ENCODE data around the gene EFCAB8.

EFCAB8 gene

GRCh38 chr20:32914031-32914430 is 55.3 kb downstream of the EFCAB8 start:
- H3K9ac ChIP-seq (ENCODE audit: low read length) = no peak overlapping the region
- no peak overlapping the region for H3K14ac ChIP-seq (ENCODE audit: low read length)
- no peak overlapping the region for H3K18ac ChIP-seq (ENCODE audit: low read length)
- no peak overlapping the region for H3K4me3 ChIP-seq (ENCODE audit: low read depth, low read length)
- H3K4me2 ChIP-seq (ENCODE audit: low read length) = no peak overlapping the region
- H3K79me2 ChIP-seq (ENCODE audit: control insufficient read depth, insufficient read depth, low read length, poor library complexity) = no peaks in the 10 kb centered on the region
- no peaks in the 10 kb centered on the region for H3K4me1 ChIP-seq (ENCODE audit: control insufficient read depth in 1 of 2, insufficient read depth in 2 of 2, low read length in 2 of 2)
- H3K9me3 ChIP-seq (ENCODE audit: insufficient read depth, low read depth, low read length) = peaks cover 6% of the 10 kb centered on the region
- no peak overlapping the region for H2BK12ac ChIP-seq (ENCODE audit: low read length)
- H2BK120ac ChIP-seq (ENCODE audit: insufficient read depth, low read length, poor library complexity) = no peak overlapping the region
- no peak overlapping the region for H3K4ac ChIP-seq (ENCODE audit: low read depth, low read length)
- no peak overlapping the region for H4K91ac ChIP-seq (ENCODE audit: low read depth, low read length)
- H2AK5ac ChIP-seq (ENCODE audit: low read length) = no peak overlapping the region
- no peaks in the 10 kb centered on the region for H3K27me3 ChIP-seq (ENCODE audit: insufficient read depth, low read length)
- no peak overlapping the region for H4K12ac ChIP-seq (ENCODE audit: low read depth, low read length)
- no peak overlapping the region for H4K8ac ChIP-seq (ENCODE audit: low read depth, low read length)
- no CpG with 5 or more reads among the region's 1 CpG for WGBS (ENCODE audit: extremely low coverage, insufficient coverage, insufficient read length)
- H2AFZ ChIP-seq (ENCODE audit: insufficient read depth, low read length, poor library complexity) = no peak overlapping the region
- H3K23ac ChIP-seq (ENCODE audit: low read length) = no peak overlapping the region
- no peak overlapping the region for H3K27ac ChIP-seq (ENCODE audit: low read depth, low read length)
- H3K79me1 ChIP-seq (ENCODE audit: low read length) = no peaks in the 10 kb centered on the region
- no peak overlapping the region for H2BK5ac ChIP-seq (ENCODE audit: low read depth, low read length, poor library complexity)
- no peaks in the 10 kb centered on the region for H3K36me3 ChIP-seq (ENCODE audit: control insufficient read depth in 1 of 2, insufficient read depth in 2 of 2, low read length in 2 of 2)
- no peak for DNase-seq

GRCh38 chr20:32917191-32917950 is 58.6 kb downstream of the EFCAB8 start:
- no peak overlapping the region for H4K12ac ChIP-seq (ENCODE audit: low read depth, low read length)

GRCh38 chr20:32918296-32918695 is 59.6 kb downstream of the EFCAB8 start:
- H2AK5ac ChIP-seq (ENCODE audit: low read length) = no peak overlapping the region
- WGBS (ENCODE audit: extremely low coverage, insufficient coverage, insufficient read length) = no CpG with 5 or more reads among the region's 12 CpGs
- no peaks in the 10 kb centered on the region for H3K79me2 ChIP-seq (ENCODE audit: control insufficient read depth, insufficient read depth, low read length, poor library complexity)
- H4K8ac ChIP-seq (ENCODE audit: low read depth, low read length) = no peak overlapping the region
- H2BK12ac ChIP-seq (ENCODE audit: low read length) = no peak overlapping the region
- H4K91ac ChIP-seq (ENCODE audit: low read depth, low read length) = no peak overlapping the region
- H3K27ac ChIP-seq (ENCODE audit: low read depth, low read length) = no peak overlapping the region
- H3K9ac ChIP-seq (ENCODE audit: low read length) = no peak overlapping the region
- H3K23ac ChIP-seq (ENCODE audit: low read length) = no peak overlapping the region
- DNase-seq = no peak
- no peaks in the 10 kb centered on the region for H3K4me1 ChIP-seq (ENCODE audit: control insufficient read depth in 1 of 2, insufficient read depth in 2 of 2, low read length in 2 of 2)
- no peak overlapping the region for H3K4me3 ChIP-seq (ENCODE audit: low read depth, low read length)
- no peak overlapping the region for H2BK120ac ChIP-seq (ENCODE audit: insufficient read depth, low read length, poor library complexity)
- no peaks in the 10 kb centered on the region for H3K27me3 ChIP-seq (ENCODE audit: insufficient read depth, low read length)
- H2BK5ac ChIP-seq (ENCODE audit: low read depth, low read length, poor library complexity) = no peak overlapping the region
- no peak overlapping the region for H3K18ac ChIP-seq (ENCODE audit: low read length)
- no peak overlapping the region for H3K4me2 ChIP-seq (ENCODE audit: low read length)
- no peak overlapping the region for H3K4ac ChIP-seq (ENCODE audit: low read depth, low read length)
- no peaks in the 10 kb centered on the region for H3K36me3 ChIP-seq (ENCODE audit: control insufficient read depth in 1 of 2, insufficient read depth in 2 of 2, low read length in 2 of 2)
- no peak overlapping the region for H4K12ac ChIP-seq (ENCODE audit: low read depth, low read length)
- H2AFZ ChIP-seq (ENCODE audit: insufficient read depth, low read length, poor library complexity) = no peak overlapping the region
- H3K9me3 ChIP-seq (ENCODE audit: insufficient read depth, low read depth, low read length) = peaks cover 6% of the 10 kb centered on the region
- no peak overlapping the region for H3K14ac ChIP-seq (ENCODE audit: low read length)
- H3K79me1 ChIP-seq (ENCODE audit: low read length) = no peaks in the 10 kb centered on the region

More at GRCh38 chr20:32917191-32917950, 58.6 kb downstream of the EFCAB8 start:
- H3K79me2 ChIP-seq (ENCODE audit: control insufficient read depth, insufficient read depth, low read length, poor library complexity) = no peaks in the 10 kb centered on the region
- no peak overlapping the region for H2BK5ac ChIP-seq (ENCODE audit: low read depth, low read length, poor library complexity)
- no peak overlapping the region for H3K4ac ChIP-seq (ENCODE audit: low read depth, low read length)
- H4K8ac ChIP-seq (ENCODE audit: low read depth, low read length) = no peak overlapping the region
- H3K4me3 ChIP-seq (ENCODE audit: low read depth, low read length) = no peak overlapping the region
- no peaks in the 10 kb centered on the region for H3K36me3 ChIP-seq (ENCODE audit: control insufficient read depth in 1 of 2, insufficient read depth in 2 of 2, low read length in 2 of 2)
- no peak overlapping the region for H3K9ac ChIP-seq (ENCODE audit: low read length)
- H2AK5ac ChIP-seq (ENCODE audit: low read length) = no peak overlapping the region
- no peak overlapping the region for H2BK120ac ChIP-seq (ENCODE audit: insufficient read depth, low read length, poor library complexity)
- no peaks in the 10 kb centered on the region for H3K79me1 ChIP-seq (ENCODE audit: low read length)
- H3K23ac ChIP-seq (ENCODE audit: low read length) = no peak overlapping the region
- H2BK12ac ChIP-seq (ENCODE audit: low read length) = no peak overlapping the region
- H3K14ac ChIP-seq (ENCODE audit: low read length) = no peak overlapping the region
- WGBS (ENCODE audit: extremely low coverage, insufficient coverage, insufficient read length) = no CpG with 5 or more reads among the region's 9 CpGs
- H2AFZ ChIP-seq (ENCODE audit: insufficient read depth, low read length, poor library complexity) = no peak overlapping the region
- H4K91ac ChIP-seq (ENCODE audit: low read depth, low read length) = no peak overlapping the region
- DNase-seq = no peak
- H3K27me3 ChIP-seq (ENCODE audit: insufficient read depth, low read length) = no peaks in the 10 kb centered on the region
- H3K18ac ChIP-seq (ENCODE audit: low read length) = no peak overlapping the region
- peaks cover 6% of the 10 kb centered on the region for H3K9me3 ChIP-seq (ENCODE audit: insufficient read depth, low read depth, low read length)
- no peak overlapping the region for H3K4me2 ChIP-seq (ENCODE audit: low read length)
- H3K4me1 ChIP-seq (ENCODE audit: control insufficient read depth in 1 of 2, insufficient read depth in 2 of 2, low read length in 2 of 2) = no peaks in the 10 kb centered on the region
- no peak overlapping the region for H3K27ac ChIP-seq (ENCODE audit: low read depth, low read length)

GRCh38 chr20:32918751-32919150 is 60.0 kb downstream of the EFCAB8 start:
- Histone ChIP-seq H4K12ac (ENCODE audit: low read depth, low read length) (no peak overlapping the region), H3K79me2 (ENCODE audit: control insufficient read depth, insufficient read depth, low read length, poor library complexity) (no peaks in the 10 kb centered on the region), H3K27ac (ENCODE audit: low read depth, low read length) (no peak overlapping the region), H3K9me3 (ENCODE audit: insufficient read depth, low read depth, low read length) (peaks cover 6% of the 10 kb centered on the region), H3K4me2 (ENCODE audit: low read length) (no peak overlapping the region), H3K36me3 (ENCODE audit: control insufficient read depth in 1 of 2, insufficient read depth in 2 of 2, low read length in 2 of 2) (no peaks in the 10 kb centered on the region), H3K4ac (ENCODE audit: low read depth, low read length) (no peak overlapping the region), H3K23ac (ENCODE audit: low read length) (no peak overlapping the region), H3K27me3 (ENCODE audit: insufficient read depth, low read length) (no peaks in the 10 kb centered on the region), H3K14ac (ENCODE audit: low read length) (no peak overlapping the region), H4K8ac (ENCODE audit: low read depth, low read length) (no peak overlapping the region), H2BK12ac (ENCODE audit: low read length) (no peak overlapping the region), H3K4me3 (ENCODE audit: low read depth, low read length) (no peak overlapping the region), H3K4me1 (ENCODE audit: control insufficient read depth in 1 of 2, insufficient read depth in 2 of 2, low read length in 2 of 2) (no peaks in the 10 kb centered on the region), H2AFZ (ENCODE audit: insufficient read depth, low read length, poor library complexity) (no peak overlapping the region), H3K79me1 (ENCODE audit: low read length) (no peaks in the 10 kb centered on the region), H2AK5ac (ENCODE audit: low read length) (no peak overlapping the region), H4K91ac (ENCODE audit: low read depth, low read length) (no peak overlapping the region), H2BK5ac (ENCODE audit: low read depth, low read length, poor library complexity) (no peak overlapping the region), H3K18ac (ENCODE audit: low read length) (no peak overlapping the region), H2BK120ac (ENCODE audit: insufficient read depth, low read length, poor library complexity) (no peak overlapping the region), H3K9ac (ENCODE audit: low read length) (no peak overlapping the region)
- WGBS (ENCODE audit: extremely low coverage, insufficient coverage, insufficient read length) = no CpG with 5 or more reads among the region's 1 CpG
- DNase-seq = no peak
